Activated naive CD4-positive, alpha-beta T cell treated with anti-CD3 and anti-CD28 coated beads for 36 hours (primary cell): ENCODE measurements around the gene MGAT4A. TPM values are rescaled to one million over a fixed set of nuclear protein-coding genes. Genes with fewer than 3 reads are reported as not detected.

Experiments
- CTCF ChIA-PET: fragments of 350-600 bp; sonication (Branson Sonifier 250); formaldehyde crosslinking; loops from one replicate; lab custom pipeline; 2021; ENCODE audit warnings: antibody characterized with exemption; lab: Charles Lee
- DNase-seq: peaks from one replicate; pipeline ENCODE4 v3.0.0-alpha.2; 2020
- H3K27ac Mint-ChIP-seq: one replicate; pipeline ENCODE4 v1.8.0; 2021; ENCODE audit warnings: mild to moderate bottlenecking, mixed read lengths
- H3K27me3 Mint-ChIP-seq: one replicate; pipeline ENCODE4 v1.8.0; 2021; ENCODE audit warnings: low read depth, mixed read lengths
- H3K36me3 Mint-ChIP-seq: one replicate; pipeline ENCODE4 v1.8.0; 2021; ENCODE audit warnings: low read depth, mixed read lengths
- H3K4me1 Mint-ChIP-seq: one replicate; pipeline ENCODE4 v1.8.0; 2021; ENCODE audit warnings: low read depth, mixed read lengths
- H3K4me3 Mint-ChIP-seq: one replicate; pipeline ENCODE4 v1.8.0; 2021; ENCODE audit warnings: mild to moderate bottlenecking, moderate library complexity, mixed read lengths
- H3K9me3 Mint-ChIP-seq: one replicate; pipeline ENCODE4 v1.8.0; 2021; ENCODE audit warnings: mixed read lengths
- intact Hi-C: fragments of 100-400 bp; cut with micrococcal nuclease; formaldehyde crosslinking; loops from one replicate; pipeline ENCODE4 v1.15.1; 2023
- total RNA-seq, 2 experiments: library from RNA; stranded (reverse); gene quantifications; one replicate each; pipeline ENCODE4 v1.2.3, GENCODE V29; 2021

MGAT4A gene
- total RNA-seq, 2 experiments from 2014 or later: 85.5 to 87.5 TPM

- peaks cover 4% of the 10 kb centered on the region for H3K36me3 Mint-ChIP-seq
- H3K4me1 Mint-ChIP-seq: no peaks in the 10 kb centered on the region
- no peaks in the 10 kb centered on the region for H3K27me3 Mint-ChIP-seq
- DNase-seq: no peak
- H3K9me3 Mint-ChIP-seq: no peaks in the 10 kb centered on the region
- CTCF ChIA-PET: interaction anchor here (0.9 kb wide), 1 partner anchor 24 kb away, joined by 3 read pairs; no protein-coding TSS in a partner anchor
- H3K4me3 Mint-ChIP-seq: no peak overlapping the region
- intact Hi-C loops: no loop called here
- H3K27ac Mint-ChIP-seq: no peak overlapping the region
Observed at GRCh38 chr2:98577313-98577712, 153.6 kb downstream of the MGAT4A start.

- Mint-ChIP-seq H3K27ac (no peak overlapping the region), H3K4me1 (no peaks in the 10 kb centered on the region), H3K36me3 (peaks cover 4% of the 10 kb centered on the region), H3K27me3 (no peaks in the 10 kb centered on the region), H3K4me3 (no peak overlapping the region), H3K9me3 (no peaks in the 10 kb centered on the region)
- DNase-seq: no peak
- intact Hi-C loops: no loop called here
- CTCF ChIA-PET: interaction anchor here (0.9 kb wide), 1 partner anchor 25 kb away, joined by 3 read pairs; no protein-coding TSS in a partner anchor
Observed at GRCh38 chr2:98576666-98577312, 154.1 kb downstream of the MGAT4A start.

- intact Hi-C loops: no loop called here
- Mint-ChIP-seq H3K4me1 (no peaks in the 10 kb centered on the region), H3K36me3 (peaks cover 14% of the 10 kb centered on the region), H3K27ac (no peak overlapping the region), H3K4me3 (no peak overlapping the region), H3K27me3 (no peaks in the 10 kb centered on the region), H3K9me3 (no peaks in the 10 kb centered on the region)
- CTCF ChIA-PET: interaction anchor here (0.8 to 1.0 kb wide), 2 partner anchors 157 to 264 kb away, joined by 3 to 7 read pairs; no protein-coding TSS in a partner anchor
- DNase-seq: no peak
Observed at GRCh38 chr2:98573426-98573825, 157.5 kb downstream of the MGAT4A start.

- Mint-ChIP-seq H3K36me3 (peaks cover 12% of the 10 kb centered on the region), H3K27me3 (no peaks in the 10 kb centered on the region), H3K27ac (no peak overlapping the region), H3K9me3 (no peaks in the 10 kb centered on the region), H3K4me3 (no peak overlapping the region), H3K4me1 (no peaks in the 10 kb centered on the region)
- CTCF ChIA-PET: interaction anchor here (0.8 to 1.0 kb wide), 2 partner anchors 157 to 265 kb away, joined by 3 to 7 read pairs; no protein-coding TSS in a partner anchor
- no peak for DNase-seq
- intact Hi-C loops: no loop called here
Observed at GRCh38 chr2:98572676-98573075, 158.3 kb downstream of the MGAT4A start.

- Mint-ChIP-seq H3K9me3 (no peaks in the 10 kb centered on the region), H3K4me1 (no peaks in the 10 kb centered on the region), H3K4me3 (no peak overlapping the region), H3K36me3 (peaks cover 12% of the 10 kb centered on the region), H3K27me3 (no peaks in the 10 kb centered on the region), H3K27ac (no peak overlapping the region)
- no peak for DNase-seq
- CTCF ChIA-PET: interaction anchor here (0.6 to 1.0 kb wide), 2 partner anchors 265 to 314 kb away, joined by 6 to 7 read pairs; no protein-coding TSS in a partner anchor
- intact Hi-C loops: no loop called here
Observed at GRCh38 chr2:98572211-98572610, 158.7 kb downstream of the MGAT4A start.

- H3K27ac Mint-ChIP-seq: no peak overlapping the region
- H3K36me3 Mint-ChIP-seq: peaks cover 12% of the 10 kb centered on the region
- CTCF ChIA-PET: interaction anchor here (0.6 kb wide), 2 partner anchors 11 to 314 kb away, joined by 4 to 6 read pairs; no protein-coding TSS in a partner anchor
- DNase-seq: no peak
- H3K27me3 Mint-ChIP-seq: no peaks in the 10 kb centered on the region
- H3K4me1 Mint-ChIP-seq: no peaks in the 10 kb centered on the region
- H3K9me3 Mint-ChIP-seq: no peaks in the 10 kb centered on the region
- intact Hi-C loops: no loop called here
- H3K4me3 Mint-ChIP-seq: no peak overlapping the region
Observed at GRCh38 chr2:98571796-98572195, 159.1 kb downstream of the MGAT4A start.

GRCh38 chr2:98571121-98571701 lies 159.7 kb downstream of the MGAT4A start:
- CTCF ChIA-PET: interaction anchor here (0.6 kb wide), 1 partner anchor 10 kb away, joined by 4 read pairs; no protein-coding TSS in a partner anchor
- intact Hi-C loops: no loop called here
- Mint-ChIP-seq H3K27me3 (no peaks in the 10 kb centered on the region), H3K9me3 (no peaks in the 10 kb centered on the region), H3K4me3 (no peak overlapping the region), H3K27ac (no peak overlapping the region), H3K4me1 (no peaks in the 10 kb centered on the region), H3K36me3 (peaks cover 12% of the 10 kb centered on the region)
- DNase-seq: no peak

- H3K4me1 Mint-ChIP-seq: no peaks in the 10 kb centered on the region
- no peak overlapping the region for H3K4me3 Mint-ChIP-seq
- CTCF ChIA-PET: interaction anchor here (0.7 to 3.0 kb wide), 3 partner anchors 10 to 158 kb away, joined by 3 to 19 read pairs (median 5); no protein-coding TSS in a partner anchor
- no peak for DNase-seq
- H3K9me3 Mint-ChIP-seq: no peaks in the 10 kb centered on the region
- no peaks in the 10 kb centered on the region for H3K27me3 Mint-ChIP-seq
- peak overlapping the region; percentile 43 for H3K27ac Mint-ChIP-seq
- H3K36me3 Mint-ChIP-seq: peaks cover 12% of the 10 kb centered on the region
- intact Hi-C loops: no loop called here
Observed at GRCh38 chr2:98570356-98570755, 160.6 kb downstream of the MGAT4A start.

GRCh38 chr2:98569915-98570314 lies 161.0 kb downstream of the MGAT4A start:
- Mint-ChIP-seq H3K27ac (no peak overlapping the region), H3K4me1 (no peaks in the 10 kb centered on the region), H3K9me3 (no peaks in the 10 kb centered on the region), H3K36me3 (peaks cover 12% of the 10 kb centered on the region), H3K27me3 (no peaks in the 10 kb centered on the region), H3K4me3 (no peak overlapping the region)
- intact Hi-C loops: loop anchor here (1.0 kb wide), 2 partner anchors 267 to 496 kb away; no protein-coding TSS in a partner anchor
- no peak for DNase-seq
- CTCF ChIA-PET: interaction anchor here (0.7 to 3.0 kb wide), 3 partner anchors 10 to 158 kb away, joined by 3 to 19 read pairs (median 5); no protein-coding TSS in a partner anchor

- Mint-ChIP-seq H3K9me3 (no peaks in the 10 kb centered on the region), H3K36me3 (peaks cover 12% of the 10 kb centered on the region), H3K4me3 (no peak overlapping the region), H3K27ac (no peak overlapping the region), H3K27me3 (no peaks in the 10 kb centered on the region), H3K4me1 (no peaks in the 10 kb centered on the region)
- intact Hi-C loops: loop anchor here (1.0 kb wide), 2 partner anchors 268 to 497 kb away; no protein-coding TSS in a partner anchor
- CTCF ChIA-PET: interaction anchor here (0.6 to 3.0 kb wide), 23 partner anchors 9 to 497 kb away, joined by 3 to 19 read pairs (median 3); no protein-coding TSS in a partner anchor
- DNase-seq: peak; percentile 84
Observed at GRCh38 chr2:98569197-98569793, 161.6 kb downstream of the MGAT4A start.
